Stimulated activated CD4-positive, alpha-beta T cell treated with anti-CD3 and anti-CD28 coated beads, Interleukin-15, amount 100 ng/mL, for 48 hours (primary cell): Measurements from ENCODE around the gene LRRC75B.
"Not testable (repeated sequence)": the region's sequence is repeated elsewhere in the genome, so short reads cannot be mapped to it uniquely, and the experiment has no call there.

Experiments used
- DNase-seq, 2 donors: peaks; one replicate each; pipeline ENCODE4 v3.0.0-alpha.2; 2020; ENCODE audit warnings: low read depth in 2 of 2

Gene LRRC75B

DNA sequence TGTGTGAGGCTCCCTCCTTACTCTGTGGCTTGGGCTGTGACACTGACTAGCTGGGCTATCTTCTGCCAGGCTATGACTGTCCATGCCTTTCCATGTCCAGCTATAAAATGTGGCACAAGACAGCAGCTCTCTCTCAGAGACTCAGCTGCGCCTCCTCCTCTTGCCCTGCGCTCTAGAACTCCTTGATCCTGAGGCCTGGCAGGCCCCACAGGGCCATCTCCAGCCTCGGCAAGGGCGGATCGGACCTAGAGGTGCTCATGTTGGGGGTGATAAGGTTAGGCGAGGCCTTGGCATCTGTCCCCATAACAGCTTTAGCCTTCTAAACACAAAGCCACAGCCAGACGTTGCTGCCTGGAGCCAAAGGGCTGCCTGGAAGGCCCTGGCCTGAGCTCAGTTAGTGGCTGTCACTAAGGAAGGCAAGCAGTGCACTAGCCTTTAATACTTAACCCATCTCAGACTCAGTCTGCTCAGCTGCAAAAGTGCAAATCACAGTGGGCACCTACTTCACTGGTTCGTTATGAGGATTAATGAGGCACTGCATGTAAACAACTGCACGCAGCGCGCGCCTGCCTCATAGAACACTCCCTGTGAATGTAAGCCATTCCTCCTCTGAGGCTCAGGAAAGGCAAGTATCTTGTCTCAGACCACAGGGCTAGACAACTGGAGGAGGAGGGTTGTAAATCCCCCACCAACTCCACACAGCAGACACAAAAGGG is 39.1 kb downstream of the LRRC75B start:
- no peak for DNase-seq

DNA sequence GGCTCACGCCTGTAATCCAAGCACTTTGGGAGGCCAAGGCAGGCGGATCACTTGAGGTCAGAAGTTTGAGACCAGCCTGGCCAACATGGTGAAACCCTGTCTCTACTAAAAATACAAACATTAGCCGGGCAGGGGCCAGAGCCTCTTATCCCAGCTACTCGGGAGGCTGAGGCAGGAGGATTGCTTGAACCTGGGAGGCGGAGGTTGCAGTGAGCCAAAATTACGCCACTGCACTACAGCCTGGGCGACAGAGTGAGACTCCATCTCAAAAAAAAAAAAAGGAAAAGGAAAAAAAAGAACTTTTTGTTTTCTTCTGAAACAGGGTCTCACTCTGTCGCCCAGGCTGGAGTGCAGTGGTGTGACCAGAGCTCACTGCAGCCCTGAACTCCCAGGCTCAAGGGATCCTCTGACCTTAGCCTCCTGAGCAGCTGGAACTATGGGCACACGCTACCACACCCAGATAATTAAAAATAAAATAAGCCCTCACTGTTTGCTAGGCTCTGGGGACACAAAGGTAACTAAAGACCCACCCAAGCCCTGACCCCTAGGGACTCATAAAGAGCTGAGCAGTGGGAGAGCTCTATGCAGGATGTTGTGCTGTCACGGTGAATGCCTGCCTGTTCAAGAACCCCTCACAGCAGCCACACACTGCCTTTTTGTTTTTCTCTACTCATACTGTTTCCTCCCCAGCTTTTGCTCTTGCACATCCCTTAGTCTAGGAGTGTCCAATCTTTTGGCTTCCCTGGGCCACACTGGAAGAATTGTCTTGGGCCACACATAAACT is 40.2 kb downstream of the LRRC75B start:
- DNase-seq = not testable (repeated sequence)

DNA sequence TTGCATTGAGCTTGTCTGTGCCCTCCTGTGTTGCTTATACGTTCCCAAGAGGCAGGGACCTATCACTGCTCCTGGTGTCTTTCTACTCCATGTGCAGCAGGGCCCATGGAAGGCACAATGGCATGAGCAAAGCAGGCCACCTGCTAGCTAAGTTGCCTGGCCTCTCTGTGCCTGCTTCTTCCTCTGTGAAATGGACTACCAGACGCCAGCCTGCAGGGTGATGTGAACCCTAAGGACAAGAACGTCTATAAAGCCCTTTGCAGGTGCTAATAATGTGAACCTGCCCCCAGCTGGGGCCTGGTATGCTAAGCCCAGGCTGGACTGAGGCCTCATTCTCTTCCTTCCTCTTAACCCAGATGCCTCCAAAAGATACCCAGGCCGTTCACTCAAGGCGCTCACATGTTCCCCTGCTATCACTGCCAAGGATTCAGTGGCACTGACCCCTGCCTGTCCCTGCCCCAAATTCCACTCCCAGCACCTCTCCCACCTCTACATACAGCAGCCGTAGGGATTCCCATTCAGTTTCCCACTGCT is 41.9 kb downstream of the LRRC75B start:
- no peak for DNase-seq

DNA sequence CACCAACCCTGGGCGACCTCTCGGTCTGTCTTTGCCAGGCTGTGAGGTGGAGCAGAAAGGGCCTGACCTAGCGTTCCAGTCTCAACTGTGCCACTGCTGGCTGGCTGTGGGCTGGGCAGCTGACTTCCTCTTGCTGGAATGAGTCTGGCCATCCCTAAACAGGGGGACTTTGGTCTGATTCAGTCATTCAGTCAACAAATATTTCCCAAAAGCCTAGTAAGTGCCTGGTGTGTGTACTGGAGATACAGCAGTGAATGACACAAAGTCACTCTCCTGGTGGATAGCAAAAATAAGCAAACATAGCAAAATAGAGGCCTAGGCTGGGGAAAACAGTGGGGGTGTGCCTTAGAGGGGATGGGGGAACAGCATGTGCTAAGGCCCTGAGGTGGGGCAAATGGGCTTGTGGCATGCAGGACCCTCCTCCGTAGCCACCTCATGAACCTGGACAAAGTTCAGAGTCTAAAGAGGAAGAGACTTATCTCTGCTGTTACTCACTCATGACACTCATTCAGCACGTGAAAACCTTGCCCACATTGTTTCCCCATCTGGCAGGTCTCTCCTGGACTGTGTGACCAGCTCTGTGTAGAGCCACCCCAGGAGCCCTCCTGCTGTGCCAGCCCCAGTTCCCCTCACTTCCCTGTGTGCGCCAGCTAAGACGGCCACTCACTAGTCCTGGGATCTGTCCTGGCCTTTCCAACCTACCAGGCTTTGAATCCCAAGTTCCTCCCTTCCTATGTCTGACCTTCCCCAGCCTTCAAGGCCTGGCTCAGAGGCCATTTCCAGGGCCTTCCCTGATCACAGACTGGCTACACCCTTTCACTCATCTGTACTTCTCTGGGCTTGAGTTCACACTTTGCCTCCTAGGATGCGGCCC is 42.6 kb downstream of the LRRC75B start:
- DNase-seq = no peak

DNA sequence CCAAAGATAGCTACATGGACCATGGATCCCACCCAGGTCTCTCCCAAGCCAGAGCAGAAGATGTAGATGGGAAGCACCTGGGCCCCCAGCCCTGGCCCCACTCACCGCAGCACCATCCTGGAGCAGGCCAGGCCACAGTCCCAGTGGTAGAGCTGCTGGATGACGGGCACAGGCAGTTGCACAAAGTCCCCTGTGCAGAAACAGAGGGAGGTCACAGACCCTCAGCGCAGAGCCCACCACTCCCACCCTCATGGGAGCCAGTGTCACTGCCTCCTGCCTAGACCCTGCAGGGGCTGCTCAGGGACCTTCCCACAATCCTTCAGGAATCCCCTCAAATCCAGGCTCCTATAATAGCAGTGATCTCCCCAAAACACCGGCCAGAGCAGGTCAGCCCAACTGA is 44.1 kb downstream of the LRRC75B start:
- DNase-seq = no peak

DNA sequence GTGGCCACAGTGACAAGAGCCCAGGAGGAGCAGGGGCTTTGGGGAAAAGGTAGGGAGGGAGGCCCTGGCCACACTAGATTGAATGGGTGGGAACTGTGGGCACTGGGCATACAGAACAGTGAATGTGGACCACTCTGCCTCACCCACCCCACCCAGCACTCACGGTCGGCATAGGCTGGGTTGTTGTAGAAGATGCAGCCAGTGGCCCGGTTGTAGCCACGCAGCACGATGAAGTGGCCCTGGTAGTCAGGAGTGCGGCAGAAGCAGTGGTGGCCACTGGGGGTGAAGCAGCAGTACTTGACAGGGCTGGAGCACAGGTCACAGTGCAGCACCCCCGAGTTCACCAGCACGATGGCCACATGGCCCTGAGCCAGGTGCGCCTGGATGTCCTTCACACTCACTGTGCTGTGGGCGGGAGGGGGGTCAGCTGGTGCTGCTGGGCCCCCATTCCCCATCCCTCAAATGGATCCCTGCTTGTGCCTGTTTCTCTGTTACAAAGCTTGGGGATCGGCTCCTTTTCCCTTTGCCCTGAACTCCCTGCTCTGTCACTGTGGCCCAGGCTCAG is 49.1 kb downstream of the LRRC75B start:
- DNase-seq = no peak

DNA sequence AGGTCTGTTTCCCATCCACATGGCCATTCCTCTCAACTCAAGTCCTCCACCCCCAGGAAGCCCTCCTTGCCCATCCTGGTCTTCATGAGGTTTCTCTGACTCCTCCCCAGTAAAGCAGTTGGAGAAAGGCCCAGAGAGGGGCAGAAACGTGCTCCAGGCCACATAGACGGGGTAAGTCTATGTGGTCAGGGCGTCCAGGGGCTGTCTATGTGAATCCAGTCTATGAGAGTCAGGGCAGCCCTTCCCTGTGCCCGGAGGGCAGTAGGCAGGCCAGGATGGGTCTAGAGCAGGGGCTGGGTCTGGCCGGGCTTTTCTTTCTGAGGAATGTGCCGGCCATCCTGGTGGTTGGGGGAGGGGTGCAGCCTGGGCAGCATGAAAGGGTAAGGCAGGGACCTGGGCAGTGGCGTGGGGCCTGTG is 49.7 kb downstream of the LRRC75B start:
- DNase-seq = no peak

DNA sequence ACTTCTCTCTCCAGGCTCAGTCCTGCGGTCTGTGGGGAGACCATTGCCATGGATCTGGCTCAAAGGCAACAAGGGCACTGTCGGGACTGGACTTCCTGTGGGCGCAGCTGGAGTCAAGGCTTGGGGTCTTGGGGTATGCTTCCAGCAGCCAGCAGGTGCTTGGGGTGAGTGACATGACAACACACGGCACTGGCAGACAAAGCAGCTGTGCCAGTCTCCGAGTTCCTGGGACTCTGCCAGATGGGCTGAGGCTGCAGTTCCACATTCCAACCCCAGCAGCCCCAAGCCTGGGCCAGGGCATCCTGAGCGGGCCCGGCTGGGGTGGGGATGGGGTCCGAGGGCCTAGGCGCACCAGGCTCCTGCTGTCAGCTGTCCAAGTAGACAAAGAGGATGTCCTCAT is 50.2 kb downstream of the LRRC75B start:
- DNase-seq = no peak

DNA sequence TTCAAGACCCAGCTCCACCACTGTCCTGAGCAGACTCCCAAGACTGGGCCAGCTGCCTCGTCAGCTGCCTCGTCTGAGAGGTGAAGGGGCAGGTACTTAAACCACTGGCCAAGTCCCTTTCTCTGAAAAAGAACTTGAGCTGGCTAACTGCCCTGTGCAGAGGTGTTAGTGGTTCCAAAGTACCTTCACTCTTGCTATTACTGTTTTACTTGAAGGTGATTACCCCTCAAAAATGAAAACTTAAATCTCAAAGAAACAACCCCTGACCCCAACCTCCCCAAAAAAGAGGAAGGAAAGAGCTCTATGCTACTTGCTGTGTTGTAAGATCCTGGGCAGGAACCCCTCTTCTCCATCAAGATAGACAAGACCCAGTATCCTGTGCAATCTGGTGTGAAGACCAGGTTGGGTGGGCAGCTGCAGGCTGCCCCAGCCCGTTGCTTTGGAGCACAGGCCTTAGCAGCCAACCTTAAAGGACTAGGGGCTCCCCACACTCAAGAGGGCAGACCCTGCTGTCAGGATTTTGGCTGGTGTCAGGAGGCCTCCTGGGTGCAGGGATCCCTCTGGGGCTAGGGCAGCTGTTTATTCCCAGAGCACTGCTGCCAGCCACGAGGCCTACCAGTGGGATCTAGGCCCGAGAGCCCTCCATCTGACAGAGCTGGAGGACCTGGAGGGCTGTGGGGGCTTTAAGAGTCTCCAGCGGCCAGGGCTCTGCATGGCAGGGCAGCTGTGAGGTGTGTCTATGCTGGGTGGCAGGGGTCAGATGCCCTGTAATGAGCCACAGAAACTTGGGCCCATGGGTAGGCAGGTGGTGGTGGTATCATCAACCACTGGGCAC is 51.0 kb downstream of the LRRC75B start:
- DNase-seq = no peak

DNA sequence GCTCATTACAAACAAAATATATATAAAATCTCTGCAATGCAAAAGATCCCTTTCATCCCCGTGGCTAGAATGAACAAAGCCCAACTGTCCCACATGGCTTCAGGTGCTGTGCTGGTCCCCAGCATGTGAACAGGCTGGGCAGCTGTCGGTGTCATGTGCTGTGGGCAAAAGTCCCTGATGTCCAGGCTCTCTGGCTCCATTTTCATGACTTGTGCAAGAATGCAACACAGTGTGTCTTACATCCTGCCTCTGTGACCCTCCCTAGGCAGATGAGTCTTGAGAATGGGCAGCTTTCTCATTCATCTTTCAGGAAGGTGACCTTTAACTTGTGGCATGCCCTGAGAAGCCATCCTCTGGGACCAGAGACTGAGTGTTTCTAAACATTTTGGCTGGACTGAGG is 52.4 kb downstream of the LRRC75B start:
- no peak for DNase-seq

DNA sequence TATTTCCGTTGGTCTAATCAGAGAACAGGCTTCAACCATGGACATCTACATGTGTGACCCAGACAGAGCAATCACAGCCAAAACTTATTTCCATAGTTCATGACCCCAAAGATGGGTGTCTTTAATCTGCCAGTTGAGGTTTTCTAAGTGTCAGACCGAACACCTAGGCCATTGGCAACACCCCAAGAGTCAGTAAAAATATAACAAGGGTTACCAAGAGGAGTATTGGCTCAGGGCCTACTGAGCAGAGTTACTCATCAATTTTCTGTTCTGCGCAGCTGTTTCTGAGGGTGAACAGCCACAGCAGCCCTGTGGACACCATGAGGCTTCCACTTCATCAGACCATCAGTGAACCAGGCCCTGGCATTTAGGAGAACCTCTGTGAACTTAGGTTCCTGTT is 56.8 kb downstream of the LRRC75B start:
- no peak for DNase-seq
